Right ventricle myocardium inferior (tissue), 1 donor: Measurements from ENCODE around the gene MAPK8IP2. TPM values are rescaled to one million over a fixed set of nuclear protein-coding genes. Genes with fewer than 3 reads are reported as not detected.
A peak's percentile ranks its signal among the peaks of the same experiment; 100 is the strongest.

Experiments
- ATAC-seq: fragments of 200-7000 bp; cut with Tn5 transposase; one replicate; pipeline ENCODE4 v1.9.1; 2020; ENCODE audit warnings: mild to moderate bottlenecking, moderate library complexity
- DNase-seq: peaks from one replicate; pipeline ENCODE4 v3.0.0; 2021; ENCODE audit errors: missing footprints
- intact Hi-C: fragments of 100-400 bp; cut with DNase I; formaldehyde crosslinking; loops from one replicate; pipeline ENCODE4 v1.11.0; 2022
- total RNA-seq: library from RNA; stranded (reverse); fragmentation: NEBNext Ultra II Directional; extraction: Animal tissue kit (Norgen Biotek cat#: 25700); gene quantifications from one replicate; pipeline ENCODE4 v1.2.1, GENCODE V29; 2021
- donor health status: DM: no; HTN: yes; CAD: no; lungs with severe emphysema.

MAPK8IP2 gene
- total RNA-seq, 1 donor from 2014 or later: 0.57 TPM

- no peak for ATAC-seq
- intact Hi-C loops: no loop called here
- DNase-seq: no peak
Observed at GRCh38 chr22:50585238-50585637, 15.4 kb upstream of the MAPK8IP2 start.

GRCh38 chr22:50585781-50586180, 14.8 kb upstream of the MAPK8IP2 start:
- intact Hi-C loops: no loop called here
- DNase-seq: no peak
- ATAC-seq: no peak

- ATAC-seq: no peak
- intact Hi-C loops: no loop called here
- DNase-seq: no peak
Observed at GRCh38 chr22:50586416-50586815, 14.2 kb upstream of the MAPK8IP2 start.

- no peak for DNase-seq
- no peak for ATAC-seq
- intact Hi-C loops: no loop called here
Observed at GRCh38 chr22:50587407-50587806, 13.2 kb upstream of the MAPK8IP2 start.

GRCh38 chr22:50595189-50595588, 5.4 kb upstream of the MAPK8IP2 start:
- intact Hi-C loops: no loop called here
- DNase-seq (no peak), ATAC-seq (no peak)

GRCh38 chr22:50597097-50597496, 3.5 kb upstream of the MAPK8IP2 start:
- intact Hi-C loops: no loop called here
- no peak for ATAC-seq

GRCh38 chr22:50599816-50600455, 657 bp upstream of the MAPK8IP2 start:
- DNase-seq (no peak), ATAC-seq (peak; percentile 71)
- intact Hi-C loops: no loop called here

More at GRCh38 chr22:50597097-50597496, 3.5 kb upstream of the MAPK8IP2 start:
- DNase-seq: no peak

GRCh38 chr22:50600967-50601668, 525 bp downstream of the MAPK8IP2 start:
- DNase-seq: no peak
- intact Hi-C loops: no loop called here
- no peak for ATAC-seq

GRCh38 chr22:50601669-50602337, 1.2 kb downstream of the MAPK8IP2 start:
- DNase-seq (no peak), ATAC-seq (no peak)
- intact Hi-C loops: no loop called here

- intact Hi-C loops: no loop called here
- ATAC-seq (no peak), DNase-seq (no peak)
Observed at GRCh38 chr22:50602338-50602700, 1.7 kb downstream of the MAPK8IP2 start.

GRCh38 chr22:50603511-50604255, 3.1 kb downstream of the MAPK8IP2 start:
- ATAC-seq: no peak

GRCh38 chr22:50604256-50605001, 3.8 kb downstream of the MAPK8IP2 start:
- intact Hi-C loops: no loop called here
- ATAC-seq (no peak), DNase-seq (no peak)

More at GRCh38 chr22:50603511-50604255, 3.1 kb downstream of the MAPK8IP2 start:
- intact Hi-C loops: no loop called here
- no peak for DNase-seq

- intact Hi-C loops: no loop called here
- ATAC-seq: no peak
- DNase-seq: no peak
Observed at GRCh38 chr22:50605002-50605612, 4.5 kb downstream of the MAPK8IP2 start.

- intact Hi-C loops: no loop called here
- ATAC-seq (no peak), DNase-seq (no peak)
Observed at GRCh38 chr22:50605613-50606074, 5.1 kb downstream of the MAPK8IP2 start.

GRCh38 chr22:50606165-50606945, 5.8 kb downstream of the MAPK8IP2 start:
- DNase-seq: no peak
- ATAC-seq: no peak
- intact Hi-C loops: no loop called here

GRCh38 chr22:50606946-50607658, 6.5 kb downstream of the MAPK8IP2 start:
- intact Hi-C loops: no loop called here
- ATAC-seq (no peak), DNase-seq (no peak)

- ATAC-seq (no peak), DNase-seq (no peak)
- intact Hi-C loops: no loop called here
Observed at GRCh38 chr22:50607659-50608020, 7.0 kb downstream of the MAPK8IP2 start.
